Measurements from ENCODE around the gene SIRPA.

GRCh38 chr20:1950836-1951235, 55.6 kb downstream of the SIRPA start:
- TF ChIP-seq CTCF (conservative IDR thresholded peaks at IDR 0.05 in 1 of 2, IDR thresholded peaks at IDR 0.05 in 1 of 2; ENCODE audit: low read depth in 1 of 2, low read length in 2 of 2) (no peak), EZH2 (IDR thresholded peaks at IDR 0.05; ENCODE audit: low read length, missing control alignments) (no peak)

All from fibroblast of lung (primary cell).